GM12878 (cell line): ENCODE data around the gene ADK.

Experiments
- HCFC1 ChIP-seq: fragments of 150-350 bp; IDR thresholded peaks from 2 replicates; pipeline ENCODE4 v1.6.1; 2014; ENCODE audit warnings: low read length
- POLR2A ChIP-seq: IDR thresholded peaks from 2 replicates; pipeline ENCODE4 v1.6.1; 2011; ENCODE audit warnings: low read depth, mild to moderate bottlenecking, low read length
- TF ChIP-seq, protein P1 (sequence below), 3 experiments: IDR thresholded peaks in 2 of 3; conservative IDR thresholded peaks in 1 of 3; 2 replicates each; pipeline ENCODE4 v1.5.1; 2011; ENCODE audit warnings: low read depth in 3 of 3, low read length in 3 of 3, mild to moderate bottlenecking in 3 of 3, control low read depth in 2 of 3, moderate library complexity in 2 of 3, inconsistent platforms in 1 of 3, mixed read lengths in 1 of 3; ENCODE audit not compliant: control insufficient read depth in 2 of 3, insufficient read depth in 1 of 3; ENCODE audit errors: extremely low read depth in 1 of 3

DNA sequence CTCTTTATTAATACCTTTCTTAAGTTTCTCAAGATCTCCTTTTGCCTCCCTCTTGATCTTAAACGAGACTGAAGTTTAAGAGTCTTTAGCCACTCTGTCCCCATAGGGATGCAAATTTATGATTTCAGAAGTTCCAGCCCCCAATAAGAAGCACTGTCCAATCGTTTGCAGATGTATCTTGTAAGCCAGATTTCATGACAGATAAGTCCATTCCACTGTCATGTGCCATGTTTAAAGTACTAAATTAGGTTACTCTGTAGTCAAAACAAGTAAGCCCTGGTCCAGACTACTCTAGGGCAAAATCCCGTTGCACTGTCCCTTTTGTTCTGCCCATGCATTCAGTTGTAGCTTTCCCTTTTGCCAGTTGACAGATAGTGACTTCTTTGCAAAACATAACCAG lies 518.2 kb downstream of the ADK start:
- TF ChIP-seq POLR2A, result no peak
- TF ChIP-seq, protein P1, sequence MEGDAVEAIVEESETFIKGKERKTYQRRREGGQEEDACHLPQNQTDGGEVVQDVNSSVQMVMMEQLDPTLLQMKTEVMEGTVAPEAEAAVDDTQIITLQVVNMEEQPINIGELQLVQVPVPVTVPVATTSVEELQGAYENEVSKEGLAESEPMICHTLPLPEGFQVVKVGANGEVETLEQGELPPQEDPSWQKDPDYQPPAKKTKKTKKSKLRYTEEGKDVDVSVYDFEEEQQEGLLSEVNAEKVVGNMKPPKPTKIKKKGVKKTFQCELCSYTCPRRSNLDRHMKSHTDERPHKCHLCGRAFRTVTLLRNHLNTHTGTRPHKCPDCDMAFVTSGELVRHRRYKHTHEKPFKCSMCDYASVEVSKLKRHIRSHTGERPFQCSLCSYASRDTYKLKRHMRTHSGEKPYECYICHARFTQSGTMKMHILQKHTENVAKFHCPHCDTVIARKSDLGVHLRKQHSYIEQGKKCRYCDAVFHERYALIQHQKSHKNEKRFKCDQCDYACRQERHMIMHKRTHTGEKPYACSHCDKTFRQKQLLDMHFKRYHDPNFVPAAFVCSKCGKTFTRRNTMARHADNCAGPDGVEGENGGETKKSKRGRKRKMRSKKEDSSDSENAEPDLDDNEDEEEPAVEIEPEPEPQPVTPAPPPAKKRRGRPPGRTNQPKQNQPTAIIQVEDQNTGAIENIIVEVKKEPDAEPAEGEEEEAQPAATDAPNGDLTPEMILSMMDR (IDR thresholded peaks at IDR 0.05 in 2 of 3, conservative IDR thresholded peaks at IDR 0.05 in 1 of 3; ENCODE audit: control insufficient read depth in 2 of 3, extremely low read depth in 1 of 3, insufficient read depth in 1 of 3, low read depth in 3 of 3, low read length in 3 of 3), result no peak
- no peak for TF ChIP-seq HCFC1
